ENCODE data around the gene NRDE2. TPM values are rescaled to one million over a fixed set of nuclear protein-coding genes. Genes with fewer than 3 reads are reported as not detected.

Gene NRDE2
- total RNA-seq, 3 donors from 2014 or later = 23.0 to 31.5 (median 26.1) TPM

DNA sequence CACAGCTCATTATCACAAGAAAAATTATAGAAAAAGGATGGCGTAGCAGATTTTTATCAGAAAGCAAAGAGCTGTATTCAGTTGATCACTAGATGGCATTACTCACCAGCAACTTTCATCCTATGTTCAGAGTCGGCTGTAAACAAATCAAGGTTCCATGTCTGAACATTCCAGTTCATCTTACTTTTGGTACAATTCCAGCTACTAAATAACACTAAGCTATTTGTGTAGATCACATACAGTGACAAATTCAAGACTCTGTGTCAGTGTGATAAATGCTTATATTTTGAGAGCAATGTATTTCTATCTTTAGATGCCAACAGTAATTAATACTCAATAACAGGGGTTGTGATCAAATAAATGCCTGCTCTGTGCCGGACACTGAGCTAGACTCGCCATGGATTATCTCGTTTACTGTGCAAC lies 30.1 kb downstream of the NRDE2 start:
- DNase-seq (no peak), ATAC-seq (peak; percentile 66)
- H3K36me3 ChIP-seq (ENCODE audit: low read depth) = no peaks in the 10 kb centered on the region
- TF ChIP-seq, protein P1, sequence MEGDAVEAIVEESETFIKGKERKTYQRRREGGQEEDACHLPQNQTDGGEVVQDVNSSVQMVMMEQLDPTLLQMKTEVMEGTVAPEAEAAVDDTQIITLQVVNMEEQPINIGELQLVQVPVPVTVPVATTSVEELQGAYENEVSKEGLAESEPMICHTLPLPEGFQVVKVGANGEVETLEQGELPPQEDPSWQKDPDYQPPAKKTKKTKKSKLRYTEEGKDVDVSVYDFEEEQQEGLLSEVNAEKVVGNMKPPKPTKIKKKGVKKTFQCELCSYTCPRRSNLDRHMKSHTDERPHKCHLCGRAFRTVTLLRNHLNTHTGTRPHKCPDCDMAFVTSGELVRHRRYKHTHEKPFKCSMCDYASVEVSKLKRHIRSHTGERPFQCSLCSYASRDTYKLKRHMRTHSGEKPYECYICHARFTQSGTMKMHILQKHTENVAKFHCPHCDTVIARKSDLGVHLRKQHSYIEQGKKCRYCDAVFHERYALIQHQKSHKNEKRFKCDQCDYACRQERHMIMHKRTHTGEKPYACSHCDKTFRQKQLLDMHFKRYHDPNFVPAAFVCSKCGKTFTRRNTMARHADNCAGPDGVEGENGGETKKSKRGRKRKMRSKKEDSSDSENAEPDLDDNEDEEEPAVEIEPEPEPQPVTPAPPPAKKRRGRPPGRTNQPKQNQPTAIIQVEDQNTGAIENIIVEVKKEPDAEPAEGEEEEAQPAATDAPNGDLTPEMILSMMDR (IDR thresholded peaks at IDR 0.05) = peak; percentile 31
- H3K4me3 ChIP-seq = no peak overlapping the region
- no peaks in the 10 kb centered on the region for H3K9me3 ChIP-seq
- peaks cover 18% of the 10 kb centered on the region for H3K4me1 ChIP-seq (ENCODE audit: low read depth)
- intact Hi-C loops (cut with DNase I, micrococcal nuclease) = loop anchor here in 1 of 2 donors (2.0 kb wide), 1 partner anchor 97 kb away; no protein-coding TSS in a partner anchor

DNA sequence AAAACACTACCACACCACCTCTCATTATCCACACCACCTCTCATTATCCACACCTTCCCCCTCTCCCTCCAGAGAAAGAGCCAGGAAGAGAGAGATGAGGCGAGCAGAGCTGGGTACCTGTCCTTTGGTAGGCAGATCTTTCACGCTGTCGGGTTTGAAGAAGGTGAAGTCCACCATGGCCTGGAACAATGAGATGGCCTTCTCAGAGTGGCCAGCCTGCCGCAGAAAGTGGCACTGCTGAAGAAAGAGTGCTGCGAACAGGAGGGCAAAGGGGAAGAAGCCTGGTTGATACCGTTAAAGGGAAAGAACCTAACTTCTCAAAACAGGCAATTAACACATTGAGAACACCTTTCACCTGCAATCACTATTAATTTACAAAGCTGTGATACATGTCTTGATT lies 30.6 kb downstream of the NRDE2 start:
- intact Hi-C loops (cut with DNase I, micrococcal nuclease) = no loop called here
- no peak for ATAC-seq
- H3K4me1 ChIP-seq (ENCODE audit: low read depth) = peaks cover 18% of the 10 kb centered on the region

DNA sequence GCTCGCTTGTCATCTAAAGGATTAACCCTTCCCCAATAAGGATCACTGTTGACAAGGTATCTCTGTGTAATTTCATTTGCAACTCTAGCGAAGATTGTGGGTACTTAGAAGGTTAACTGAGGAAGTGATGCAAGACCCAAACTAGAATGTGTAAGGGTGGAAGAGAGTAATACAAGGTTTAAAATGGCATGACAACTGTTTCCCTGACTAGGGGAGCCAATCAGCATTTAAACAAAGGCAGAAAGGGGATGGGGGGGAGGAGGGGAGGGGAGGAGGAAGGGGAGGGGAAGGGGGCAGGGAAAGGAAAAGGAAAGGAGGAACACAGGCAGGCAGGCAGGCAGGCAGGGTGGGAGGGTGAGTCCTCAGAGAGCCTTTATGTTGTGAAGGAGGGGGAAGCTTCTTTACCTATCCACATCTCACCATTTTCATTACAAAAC lies 31.1 kb downstream of the NRDE2 start:
- no peaks in the 10 kb centered on the region for H3K9me3 ChIP-seq
- H3K36me3 ChIP-seq (ENCODE audit: low read depth) = no peaks in the 10 kb centered on the region
- no peak for DNase-seq
- ATAC-seq = no peak
- peaks cover 18% of the 10 kb centered on the region for H3K4me1 ChIP-seq (ENCODE audit: low read depth)
- intact Hi-C loops (cut with DNase I, micrococcal nuclease) = no loop called here
- no peak overlapping the region for H3K4me3 ChIP-seq
- TF ChIP-seq, protein P1 (IDR thresholded peaks at IDR 0.05) = no peak

More for the DNA sequence above, 30.6 kb downstream of the NRDE2 start:
- H3K36me3 ChIP-seq (ENCODE audit: low read depth) = no peaks in the 10 kb centered on the region
- TF ChIP-seq, protein P1 (IDR thresholded peaks at IDR 0.05) = no peak
- no peaks in the 10 kb centered on the region for H3K9me3 ChIP-seq
- no peak for DNase-seq
- no peak overlapping the region for H3K4me3 ChIP-seq

DNA sequence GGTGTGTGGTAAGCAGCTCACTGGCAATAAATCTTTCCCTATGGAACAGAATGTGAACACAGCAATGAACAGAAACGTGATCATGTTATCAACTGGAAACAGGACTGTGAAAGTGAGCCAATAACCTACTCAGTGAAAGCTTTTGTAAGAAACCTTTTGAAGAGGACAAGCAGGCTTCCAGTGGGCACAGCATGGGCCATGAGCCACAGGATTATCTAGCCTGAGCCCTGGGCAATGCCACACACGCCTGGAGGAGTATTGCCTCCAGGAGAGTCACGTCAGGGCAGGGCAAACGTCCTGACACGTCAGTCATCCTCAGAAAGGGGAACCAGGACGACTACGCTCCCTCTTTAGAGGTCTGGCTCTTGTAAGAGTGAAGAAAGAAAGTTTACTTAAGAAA lies 32.3 kb downstream of the NRDE2 start:
- Histone ChIP-seq H3K4me3 (no peak overlapping the region), H3K9me3 (no peaks in the 10 kb centered on the region), H3K36me3 (ENCODE audit: low read depth) (peaks cover 3% of the 10 kb centered on the region), H3K4me1 (ENCODE audit: low read depth) (peaks cover 18% of the 10 kb centered on the region)
- intact Hi-C loops (cut with DNase I, micrococcal nuclease) = no loop called here
- ATAC-seq = peak; percentile 17
- no peak for DNase-seq
- TF ChIP-seq, protein P1 (IDR thresholded peaks at IDR 0.05) = no peak

DNA sequence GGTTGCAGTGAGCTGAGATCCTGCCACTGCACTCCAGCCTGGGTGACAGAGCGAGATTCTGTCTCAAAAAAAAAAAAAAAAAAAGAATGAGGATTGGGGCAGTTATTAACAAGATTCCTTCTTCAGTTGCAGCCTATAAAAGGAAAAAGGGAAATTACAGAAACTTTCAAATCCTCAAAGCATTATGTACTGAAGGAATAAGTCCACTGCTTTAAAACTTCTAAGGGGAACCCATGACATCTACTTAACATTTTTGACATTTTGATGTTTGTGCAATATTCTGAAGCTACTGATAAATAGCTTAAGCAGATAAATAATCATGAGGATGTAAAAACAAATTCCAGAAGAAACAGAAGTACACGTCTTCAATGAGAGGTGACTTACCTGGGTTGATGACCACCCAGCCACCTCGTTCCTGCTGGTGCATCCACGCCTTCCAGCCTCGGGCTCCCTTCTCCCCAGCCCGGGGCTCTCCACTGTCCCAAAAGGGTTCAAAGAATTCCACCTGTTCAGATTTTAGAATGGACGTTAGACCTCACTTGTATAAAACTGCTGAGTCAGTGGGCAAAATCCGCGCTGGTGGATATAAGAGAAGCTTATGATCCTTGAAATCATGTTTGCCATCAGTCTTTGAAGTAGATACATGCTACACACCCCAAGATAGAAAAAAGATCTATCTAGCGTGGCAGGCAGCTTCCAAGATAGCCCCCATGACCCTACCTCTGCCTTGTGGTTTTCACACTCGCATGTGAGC lies 33.7 kb downstream of the NRDE2 start:
- intact Hi-C loops (cut with DNase I, micrococcal nuclease) = no loop called here
- no peak for DNase-seq
- Histone ChIP-seq H3K4me1 (ENCODE audit: low read depth) (peaks cover 13% of the 10 kb centered on the region), H3K4me3 (no peak overlapping the region), H3K9me3 (no peaks in the 10 kb centered on the region), H3K36me3 (ENCODE audit: low read depth) (peaks cover 5% of the 10 kb centered on the region)
- TF ChIP-seq, protein P1 (IDR thresholded peaks at IDR 0.05) = no peak
- no peak for ATAC-seq
